PFSK-1 (cell line): ENCODE measurements around the gene DPP6.

Experiments used
- POLR2AphosphoS5 ChIP-seq: IDR thresholded peaks from 2 replicates; pipeline ENCODE4 v1.6.1; 2012; ENCODE audit warnings: low read depth, mild to moderate bottlenecking, control low read depth, low read length, moderate library complexity
- SIN3A ChIP-seq: IDR thresholded peaks from 2 replicates; pipeline ENCODE4 v1.6.1; 2012; ENCODE audit warnings: mild to moderate bottlenecking, low read length, moderate library complexity, borderline replicate concordance; ENCODE audit not compliant: insufficient read depth

GRCh38 chr7:154770361-154770760 is 718.2 kb downstream of the DPP6 start:
- no peak for TF ChIP-seq POLR2AphosphoS5
- no peak for TF ChIP-seq SIN3A
